GM12873 (cell line): ENCODE data around the gene NDRG3.

ENCODE experiments used
- CTCF ChIP-seq: IDR thresholded peaks from 2 replicates; pipeline ENCODE4 v1.5.1; 2012; ENCODE audit warnings: low read depth, mild to moderate bottlenecking, moderate library complexity, low read length, control low read depth; ENCODE audit not compliant: insufficient read depth; ENCODE audit errors: missing control alignments

The NDRG3 gene

GRCh38 chr20:36745927-36746659, at the start of gene NDRG3:
Gene NDRG3, minus strand, starts transcription at chr20:36746090. Its CDS starts 24,355 bp downstream, at chr20:36721735.
- TF ChIP-seq CTCF: peak; percentile 17

- TF ChIP-seq CTCF: no peak
Observed at GRCh38 chr20:36794116-36794474, 48.2 kb upstream of the NDRG3 start.

- TF ChIP-seq CTCF: no peak
Observed at GRCh38 chr20:36793294-36794115, 47.6 kb upstream of the NDRG3 start.

- peak; percentile 58 for TF ChIP-seq CTCF
Observed at GRCh38 chr20:36792422-36792821, 46.5 kb upstream of the NDRG3 start.

GRCh38 chr20:36791862-36792261, 46.0 kb upstream of the NDRG3 start:
- no peak for TF ChIP-seq CTCF

GRCh38 chr20:36786663-36787062, 40.8 kb upstream of the NDRG3 start:
- no peak for TF ChIP-seq CTCF

- TF ChIP-seq CTCF: no peak
Observed at GRCh38 chr20:36786246-36786645, 40.4 kb upstream of the NDRG3 start.
